Panc1 (cell line): ENCODE measurements around the gene TMEM138. TPM values are rescaled to one million over a fixed set of nuclear protein-coding genes. Genes with fewer than 3 reads are reported as not detected.
A peak's percentile ranks its signal among the peaks of the same experiment; 100 is the strongest.

Source experiments
- ATAC-seq: fragments of 200-7000 bp; cut with Tn5 transposase; 2 replicates; pipeline ENCODE4 v1.9.1; 2020; ENCODE audit warnings: mild to moderate bottlenecking, moderate library complexity
- BruUV-seq: library from RNA; stranded (reverse); fragments of 400-500 nt; replicated peaks from 2 replicates; lab custom pipeline; 2021; lab: Mats Ljungman, UMichigan
- CTCF ChIA-PET: fragments of 300-600 bp; sonication (Branson Sonifier 250); formaldehyde crosslinking; loops from one replicate; lab custom pipeline; 2022; ENCODE audit warnings: antibody characterized with exemption; lab: Charles Lee
- POLR2A ChIA-PET: fragments of 300-600 bp; sonication (Branson Sonifier 250); formaldehyde crosslinking; loops from one replicate; lab custom pipeline; 2022; ENCODE audit warnings: antibody characterized with exemption; lab: Charles Lee
- DNase-seq: peaks from one replicate; pipeline ENCODE4 v3.0.0-alpha.2; 2010; ENCODE audit warnings: low read depth, low spot score
- H3K27ac ChIP-seq: 2 replicates; pipeline ENCODE4 v1.5.1; 2011; ENCODE audit warnings: mild to moderate bottlenecking, low read length, inconsistent platforms
- H3K27me3 ChIP-seq: fragments of 200-500 bp; sonication (Bioruptor generic); 2 replicates; pipeline ENCODE4 v1.6.0; 2014; ENCODE audit warnings: low read length, inconsistent platforms; ENCODE audit not compliant: control insufficient read depth, insufficient read depth
- H3K36me3 ChIP-seq: fragments of 200-500 bp; sonication (Bioruptor generic); 2 replicates; pipeline ENCODE4 v1.5.1; 2014; ENCODE audit warnings: inconsistent platforms, mild to moderate bottlenecking, low read length, moderate library complexity; ENCODE audit not compliant: control insufficient read depth, insufficient read depth
- H3K4me1 ChIP-seq: 2 replicates; pipeline ENCODE4 v1.5.1; 2011; ENCODE audit warnings: inconsistent platforms, mild to moderate bottlenecking, low read length, moderate library complexity; ENCODE audit not compliant: control insufficient read depth, insufficient read depth
- H3K4me3 ChIP-seq, 2 experiments: 2 replicates each; pipeline ENCODE4 v1.5.1; 2011 to 2012; ENCODE audit warnings: low read depth in 2 of 2, low read length in 2 of 2, mild to moderate bottlenecking in 2 of 2, inconsistent platforms in 1 of 2, moderate library complexity in 1 of 2
- H3K9me3 ChIP-seq: fragments of 200-500 bp; sonication (Bioruptor generic); 2 replicates; pipeline ENCODE4 v1.5.1; 2014; ENCODE audit warnings: low read depth, mild to moderate bottlenecking, inconsistent platforms, low read length, moderate library complexity; ENCODE audit not compliant: control insufficient read depth, insufficient read depth
- POLR2AphosphoS5 ChIP-seq: IDR thresholded peaks from 2 replicates; pipeline ENCODE4 v1.6.1; 2012; ENCODE audit warnings: mild to moderate bottlenecking, low read depth, low read length, moderate library complexity
- SIN3A ChIP-seq: IDR thresholded peaks from 2 replicates; pipeline ENCODE4 v1.6.1; 2012; ENCODE audit warnings: low read depth, mild to moderate bottlenecking, low read length, moderate library complexity, borderline replicate concordance; ENCODE audit not compliant: insufficient read depth
- TCF7L2 ChIP-seq: IDR thresholded peaks from 2 replicates; pipeline ENCODE4 v1.6.1; 2011; ENCODE audit warnings: mild to moderate bottlenecking, low read depth, low read length, inconsistent platforms
- in situ Hi-C: cut with HindIII; loops from 2 replicates; pipeline ENCODE4 v1.10.0; 2016; ENCODE audit warnings: low sequenced_read_pairs, low pct_unique_long_range_greater_than_20kb
- intact Hi-C: fragments of 100-400 bp; cut with micrococcal nuclease; formaldehyde crosslinking; loops from one replicate; pipeline ENCODE4 v1.10.0; 2022; ENCODE audit not compliant: unreplicated experiment
- total RNA-seq: library from RNA; stranded (reverse); gene quantifications from one replicate; pipeline ENCODE4 v1.2.1, GENCODE V29; 2021; ENCODE audit not compliant: unreplicated experiment
- TF ChIP-seq, protein P1 (sequence below), 2 experiments: IDR thresholded peaks; 2 replicates each; pipeline ENCODE4 v1.6.1; 2011 to 2012; ENCODE audit warnings: low read depth in 2 of 2, control low read depth in 1 of 2, low read length in 1 of 2, mild to moderate bottlenecking in 1 of 2, moderate library complexity in 1 of 2; ENCODE audit not compliant: insufficient read depth in 1 of 2
- TF ChIP-seq, protein P2 (sequence below): fragments of 450-650 bp; IDR thresholded peaks from 2 replicates; pipeline ENCODE4 v1.5.1; 2017; ENCODE audit warnings: mild to moderate bottlenecking

TMEM138 gene
- total RNA-seq, 1 experiment from 2014 or later = 86.6 TPM

DNA sequence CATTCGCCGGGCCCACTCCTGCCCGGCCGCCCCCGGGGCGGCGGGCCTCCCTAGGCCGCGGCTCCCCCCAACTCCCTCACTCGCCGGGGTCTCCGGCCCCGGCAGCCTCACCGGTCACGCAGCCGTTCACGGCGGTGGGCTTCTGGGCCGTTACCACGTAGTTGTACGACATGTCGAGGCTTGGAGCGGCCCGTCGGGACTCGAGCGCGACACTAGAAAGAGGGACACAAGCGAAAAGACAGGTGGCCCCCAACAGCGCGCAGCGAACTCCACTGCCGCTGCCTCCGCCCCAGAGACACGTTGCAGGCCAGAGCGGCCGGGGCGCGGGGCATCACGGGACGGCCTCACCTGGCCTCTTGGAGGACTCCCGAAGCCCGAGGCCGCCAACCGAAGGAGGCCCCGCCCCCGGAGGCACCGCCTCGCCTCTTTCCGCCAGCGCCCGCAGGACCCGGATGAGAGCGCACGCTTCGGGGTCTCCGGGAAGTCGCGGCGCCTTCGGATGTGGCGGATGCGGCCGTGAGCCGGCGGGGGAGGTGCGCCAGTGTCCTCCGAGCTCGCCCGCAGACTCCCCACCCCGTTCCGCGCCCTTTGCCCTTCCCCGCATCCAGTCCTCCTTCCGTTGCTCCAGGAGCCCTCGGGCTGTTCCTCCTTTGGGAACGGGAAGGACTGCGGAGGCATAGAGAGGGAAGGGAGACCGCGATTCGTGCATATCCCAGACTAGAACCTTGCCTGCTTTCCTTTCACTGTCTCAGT lies 29.2 kb upstream of the TMEM138 start, which contains the start of the genes DDB1 and TKFC:
Gene DDB1 (minus strand): TSS at position 309 of the 753 bp plus-strand sequence. CDS start 137 bp downstream, at position 172.
Gene TKFC (plus strand): TSS at position 432 of the 753 bp plus-strand sequence. CDS start 1,501 bp downstream, outside the sequence.
- POLR2A ChIA-PET = interaction anchor here (0.6 kb wide), 1 partner anchor 40 kb away, joined by 4 read pairs; no protein-coding TSS in a partner anchor
- BruUV-seq = no TSS peak
- CTCF ChIA-PET = interaction anchor here (1.9 kb wide), 1 partner anchor 52 kb away, joined by 11 read pairs; no protein-coding TSS in a partner anchor
- ATAC-seq = peak; percentile 97
- TF ChIP-seq POLR2AphosphoS5 (peak; percentile 96), SIN3A (peak; percentile 78; the same call in 1 of the 2 replicates)
- TF ChIP-seq, protein P1, sequence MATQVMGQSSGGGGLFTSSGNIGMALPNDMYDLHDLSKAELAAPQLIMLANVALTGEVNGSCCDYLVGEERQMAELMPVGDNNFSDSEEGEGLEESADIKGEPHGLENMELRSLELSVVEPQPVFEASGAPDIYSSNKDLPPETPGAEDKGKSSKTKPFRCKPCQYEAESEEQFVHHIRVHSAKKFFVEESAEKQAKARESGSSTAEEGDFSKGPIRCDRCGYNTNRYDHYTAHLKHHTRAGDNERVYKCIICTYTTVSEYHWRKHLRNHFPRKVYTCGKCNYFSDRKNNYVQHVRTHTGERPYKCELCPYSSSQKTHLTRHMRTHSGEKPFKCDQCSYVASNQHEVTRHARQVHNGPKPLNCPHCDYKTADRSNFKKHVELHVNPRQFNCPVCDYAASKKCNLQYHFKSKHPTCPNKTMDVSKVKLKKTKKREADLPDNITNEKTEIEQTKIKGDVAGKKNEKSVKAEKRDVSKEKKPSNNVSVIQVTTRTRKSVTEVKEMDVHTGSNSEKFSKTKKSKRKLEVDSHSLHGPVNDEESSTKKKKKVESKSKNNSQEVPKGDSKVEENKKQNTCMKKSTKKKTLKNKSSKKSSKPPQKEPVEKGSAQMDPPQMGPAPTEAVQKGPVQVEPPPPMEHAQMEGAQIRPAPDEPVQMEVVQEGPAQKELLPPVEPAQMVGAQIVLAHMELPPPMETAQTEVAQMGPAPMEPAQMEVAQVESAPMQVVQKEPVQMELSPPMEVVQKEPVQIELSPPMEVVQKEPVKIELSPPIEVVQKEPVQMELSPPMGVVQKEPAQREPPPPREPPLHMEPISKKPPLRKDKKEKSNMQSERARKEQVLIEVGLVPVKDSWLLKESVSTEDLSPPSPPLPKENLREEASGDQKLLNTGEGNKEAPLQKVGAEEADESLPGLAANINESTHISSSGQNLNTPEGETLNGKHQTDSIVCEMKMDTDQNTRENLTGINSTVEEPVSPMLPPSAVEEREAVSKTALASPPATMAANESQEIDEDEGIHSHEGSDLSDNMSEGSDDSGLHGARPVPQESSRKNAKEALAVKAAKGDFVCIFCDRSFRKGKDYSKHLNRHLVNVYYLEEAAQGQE (IDR thresholded peaks at IDR 0.05; ENCODE audit: insufficient read depth in 1 of 2, low read depth in 2 of 2, low read length in 1 of 2) = 0 out of 4 replicates have a peak, but pooled peaks of 1 of the 2 experiments have one; percentile 28
- TF ChIP-seq, protein P2, sequence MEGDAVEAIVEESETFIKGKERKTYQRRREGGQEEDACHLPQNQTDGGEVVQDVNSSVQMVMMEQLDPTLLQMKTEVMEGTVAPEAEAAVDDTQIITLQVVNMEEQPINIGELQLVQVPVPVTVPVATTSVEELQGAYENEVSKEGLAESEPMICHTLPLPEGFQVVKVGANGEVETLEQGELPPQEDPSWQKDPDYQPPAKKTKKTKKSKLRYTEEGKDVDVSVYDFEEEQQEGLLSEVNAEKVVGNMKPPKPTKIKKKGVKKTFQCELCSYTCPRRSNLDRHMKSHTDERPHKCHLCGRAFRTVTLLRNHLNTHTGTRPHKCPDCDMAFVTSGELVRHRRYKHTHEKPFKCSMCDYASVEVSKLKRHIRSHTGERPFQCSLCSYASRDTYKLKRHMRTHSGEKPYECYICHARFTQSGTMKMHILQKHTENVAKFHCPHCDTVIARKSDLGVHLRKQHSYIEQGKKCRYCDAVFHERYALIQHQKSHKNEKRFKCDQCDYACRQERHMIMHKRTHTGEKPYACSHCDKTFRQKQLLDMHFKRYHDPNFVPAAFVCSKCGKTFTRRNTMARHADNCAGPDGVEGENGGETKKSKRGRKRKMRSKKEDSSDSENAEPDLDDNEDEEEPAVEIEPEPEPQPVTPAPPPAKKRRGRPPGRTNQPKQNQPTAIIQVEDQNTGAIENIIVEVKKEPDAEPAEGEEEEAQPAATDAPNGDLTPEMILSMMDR = no peak
- H3K9me3 ChIP-seq = no peaks in the 10 kb centered on the region
- peak within 1 kb of the TSS; percentile 92 to 98 for H3K4me3 ChIP-seq
- peak within 1 kb of the TSS; percentile 98 for H3K27ac ChIP-seq
- intact Hi-C loops (no loop called here), in situ Hi-C loops (no loop called here)
- peaks cover 13% of the 10 kb centered on the region for H3K36me3 ChIP-seq
- peaks cover 31% of the 10 kb centered on the region for H3K4me1 ChIP-seq
- DNase-seq = peak; percentile 35
- no peaks in the 10 kb centered on the region for H3K27me3 ChIP-seq

DNA sequence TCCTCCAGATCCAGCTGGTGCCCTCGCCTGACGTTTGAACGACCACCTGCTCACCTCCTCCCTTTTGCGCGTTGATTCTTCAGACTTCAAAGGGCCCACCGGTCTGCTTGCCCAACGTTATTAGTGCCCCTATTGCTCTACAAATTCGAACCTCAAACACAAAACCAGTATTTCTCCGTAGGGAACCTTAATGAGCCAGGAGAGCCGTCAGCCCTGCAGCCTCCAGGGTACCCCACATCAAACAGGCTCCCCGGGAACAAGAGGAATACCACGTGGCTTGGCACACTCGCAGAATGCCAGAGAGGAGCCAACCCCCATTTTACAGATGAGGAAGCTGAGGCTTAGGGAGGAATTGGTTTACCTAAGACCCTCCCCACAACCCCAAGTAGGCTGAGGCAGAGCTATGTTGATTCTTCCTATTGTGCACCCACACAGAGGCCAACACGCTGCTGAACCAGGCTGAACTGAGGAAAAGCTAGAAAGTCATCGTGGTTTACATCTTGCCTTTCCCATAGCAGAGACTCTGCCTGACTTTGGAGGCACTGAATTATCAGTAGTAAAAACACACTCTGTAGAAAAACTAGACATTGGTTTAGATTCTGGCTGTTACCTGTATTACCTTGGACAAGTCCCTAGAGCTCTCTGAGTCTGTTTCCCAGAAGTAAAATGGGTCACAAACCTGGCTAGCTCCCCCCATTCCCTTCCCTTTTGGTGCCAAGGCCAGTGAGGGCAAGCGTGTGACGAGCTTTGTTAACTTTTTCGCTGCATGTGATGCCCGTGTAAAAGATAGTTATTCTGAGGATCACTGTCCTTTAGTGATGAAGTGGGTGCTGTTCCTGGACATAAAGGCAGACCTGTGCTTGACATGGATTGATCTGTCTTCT lies 28.4 kb upstream of the TMEM138 start:
- H3K27me3 ChIP-seq = no peaks in the 10 kb centered on the region
- POLR2A ChIA-PET = interaction anchor here (0.6 kb wide), 1 partner anchor 40 kb away, joined by 4 read pairs; no protein-coding TSS in a partner anchor
- DNase-seq (no peak), ATAC-seq (no peak)
- peak; percentile 93 for TF ChIP-seq TCF7L2
- TF ChIP-seq, protein P2 = no peak
- TF ChIP-seq POLR2AphosphoS5 = no peak
- TF ChIP-seq, protein P1 (IDR thresholded peaks at IDR 0.05; ENCODE audit: insufficient read depth in 1 of 2, low read depth in 2 of 2, low read length in 1 of 2) = no peak
- no peak for TF ChIP-seq SIN3A
- TSS peak; percentile 92 for BruUV-seq
- CTCF ChIA-PET = interaction anchor here (1.9 kb wide), 1 partner anchor 52 kb away, joined by 11 read pairs; no protein-coding TSS in a partner anchor
- in situ Hi-C loops = no loop called here
- H3K4me1 ChIP-seq = peaks cover 31% of the 10 kb centered on the region
- H3K36me3 ChIP-seq = peaks cover 9% of the 10 kb centered on the region
- intact Hi-C loops = no loop called here
- H3K9me3 ChIP-seq = no peaks in the 10 kb centered on the region
- peak overlapping the region; percentile 92 to 98 for H3K4me3 ChIP-seq
- H3K27ac ChIP-seq = peak overlapping the region; percentile 98
